ENCODE results near the gene C10orf95.
"Not testable (repeated sequence)": the region's sequence is repeated elsewhere in the genome, so short reads cannot be mapped to it uniquely, and the experiment has no call there.

C10orf95 gene

DNA sequence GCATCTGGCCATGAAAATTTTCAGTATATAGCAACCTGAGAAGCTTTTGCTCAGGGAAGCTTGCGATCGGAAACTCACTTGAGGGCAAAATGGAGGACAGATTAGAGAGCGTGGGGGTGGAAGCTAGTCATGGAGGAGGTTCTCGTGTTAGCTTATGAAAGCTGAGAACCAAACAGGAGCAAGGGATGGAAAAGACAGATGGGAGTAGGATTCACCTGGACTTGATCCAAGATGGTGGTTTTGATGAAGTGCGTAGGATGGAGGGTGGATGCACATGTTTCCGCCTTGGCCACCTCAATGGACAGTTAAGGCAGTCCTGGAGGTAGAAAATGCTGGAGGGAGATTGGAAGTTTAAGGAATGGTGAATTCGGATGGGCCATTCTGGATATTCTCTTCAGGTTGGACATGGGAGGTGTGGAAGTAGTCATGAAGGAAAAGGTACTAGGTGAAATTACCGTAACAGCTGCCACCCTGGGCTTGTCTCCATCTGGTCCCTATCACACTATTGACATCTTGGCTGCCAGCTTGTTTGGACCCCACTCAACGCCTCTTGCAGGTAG, 6.3 kb upstream of the C10orf95 start:
- H3K4me3 Mint-ChIP-seq: no peak overlapping the region
- no peak for DNase-seq
- H3K36me3 Mint-ChIP-seq: peaks cover 21% of the 10 kb centered on the region
- H3K27me3 Mint-ChIP-seq: peaks cover 9% of the 10 kb centered on the region
- peaks cover 36% of the 10 kb centered on the region for H3K4me1 Mint-ChIP-seq
- no peak overlapping the region for H3K27ac Mint-ChIP-seq
- CTCF ChIA-PET: no interaction called here
- H3K9me3 Mint-ChIP-seq: no peaks in the 10 kb centered on the region

DNA sequence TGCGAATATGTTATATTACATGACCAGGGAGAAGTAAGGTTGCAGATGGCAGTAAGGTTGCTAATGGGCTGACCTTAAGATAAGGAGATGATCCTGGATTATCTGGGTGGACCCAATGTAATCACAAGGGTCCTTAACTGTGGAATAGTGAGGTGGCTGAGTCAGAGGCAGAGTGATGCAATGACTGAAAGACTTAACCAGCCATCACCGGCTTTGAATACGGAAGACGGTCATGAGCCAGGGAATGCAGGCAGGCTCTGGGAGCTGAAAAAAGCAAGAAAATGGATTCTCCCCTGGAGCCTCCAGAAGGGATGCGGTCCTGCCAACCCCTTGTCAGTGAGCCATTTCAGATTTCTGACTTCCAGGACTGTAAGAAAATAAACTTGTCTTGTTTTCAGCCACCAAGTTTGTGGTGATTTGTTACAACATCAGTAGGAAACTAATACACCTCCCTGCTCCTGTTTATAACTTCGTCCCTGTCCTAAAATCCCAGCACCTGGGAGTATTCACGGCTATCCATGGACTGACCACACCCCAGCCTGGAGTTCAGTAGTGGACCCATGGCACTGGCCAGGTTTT, 4.6 kb upstream of the C10orf95 start:
- no peak overlapping the region for H3K4me3 Mint-ChIP-seq
- peaks cover 33% of the 10 kb centered on the region for H3K4me1 Mint-ChIP-seq
- DNase-seq: no peak
- H3K27me3 Mint-ChIP-seq: no peaks in the 10 kb centered on the region
- H3K36me3 Mint-ChIP-seq: peaks cover 30% of the 10 kb centered on the region
- CTCF ChIA-PET: no interaction called here
- no peak overlapping the region for H3K27ac Mint-ChIP-seq
- no peaks in the 10 kb centered on the region for H3K9me3 Mint-ChIP-seq

DNA sequence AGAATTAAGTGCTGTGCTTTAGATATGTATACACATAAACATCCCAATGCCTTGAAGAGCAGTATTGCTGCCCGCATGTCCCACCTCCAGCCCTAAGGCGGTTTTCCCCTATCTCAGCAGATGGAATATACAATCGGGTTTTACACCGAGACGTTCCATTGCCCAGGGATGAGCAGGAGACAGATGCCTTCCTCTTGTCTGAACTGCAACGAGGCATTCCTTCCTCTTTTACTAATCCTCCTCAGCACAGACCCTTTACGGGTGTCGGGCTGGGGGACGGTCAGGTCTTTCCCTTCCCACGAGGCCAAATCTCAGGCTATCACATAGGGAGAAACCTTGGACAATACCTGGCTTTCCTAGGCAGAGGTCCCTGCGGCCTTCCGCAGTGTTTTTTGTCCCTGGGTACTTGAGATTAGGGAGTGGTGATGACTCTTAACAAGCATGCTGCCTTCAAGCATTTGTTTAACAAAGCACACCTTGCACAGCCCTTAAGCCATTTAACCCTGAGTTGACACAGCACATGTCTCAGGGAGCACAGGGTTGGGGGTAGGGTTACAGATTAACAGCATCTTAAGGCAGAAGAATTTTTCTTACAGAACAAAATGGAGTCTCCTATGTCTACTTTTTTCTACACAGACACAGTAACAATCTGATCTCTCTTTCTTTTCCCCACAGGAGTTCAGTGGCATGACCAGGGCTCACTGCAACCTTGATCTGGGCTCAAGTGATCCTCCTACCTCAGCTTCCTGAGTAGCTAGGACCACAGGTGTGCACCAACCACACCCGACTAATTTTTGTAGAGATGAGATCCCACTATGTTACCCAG, 3.5 kb upstream of the C10orf95 start:
- DNase-seq, H3K4me3 Mint-ChIP-seq, H3K9me3 Mint-ChIP-seq, CTCF ChIA-PET, H3K27me3 Mint-ChIP-seq, H3K27ac Mint-ChIP-seq: not testable (repeated sequence)
- peaks cover 26% of the 10 kb centered on the region for H3K4me1 Mint-ChIP-seq
- H3K36me3 Mint-ChIP-seq: peaks cover 30% of the 10 kb centered on the region

DNA sequence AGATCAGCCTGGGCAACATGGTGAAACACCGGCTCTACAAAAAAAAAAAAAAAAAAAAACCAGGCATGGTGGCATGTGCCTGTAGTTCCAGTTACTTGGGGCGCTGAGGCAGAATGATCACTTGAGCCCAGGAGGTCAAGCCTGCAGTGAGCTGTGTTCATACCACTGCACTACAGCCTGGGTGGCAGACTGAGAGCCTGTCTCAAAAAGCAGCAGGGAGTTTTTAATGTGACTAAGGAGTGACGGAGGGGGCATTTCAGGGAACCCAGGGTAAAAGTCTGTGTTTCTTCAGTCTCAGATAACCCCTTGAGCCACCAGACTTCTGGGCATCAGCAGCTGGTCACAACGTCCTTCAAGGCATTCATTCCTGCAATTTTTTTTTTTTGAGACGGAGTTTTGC, 2.2 kb upstream of the C10orf95 start:
- no peaks in the 10 kb centered on the region for H3K27me3 Mint-ChIP-seq
- CTCF ChIA-PET: interaction anchor here (1.0 kb wide), 3 partner anchors 26 to 233 kb away, joined by 3 to 5 read pairs (median 3); no protein-coding TSS in a partner anchor
- peaks cover 32% of the 10 kb centered on the region for H3K36me3 Mint-ChIP-seq
- peaks cover 35% of the 10 kb centered on the region for H3K4me1 Mint-ChIP-seq
- no peaks in the 10 kb centered on the region for H3K9me3 Mint-ChIP-seq
- no peak for DNase-seq
- no peak overlapping the region for H3K4me3 Mint-ChIP-seq
- H3K27ac Mint-ChIP-seq: no peak overlapping the region

DNA sequence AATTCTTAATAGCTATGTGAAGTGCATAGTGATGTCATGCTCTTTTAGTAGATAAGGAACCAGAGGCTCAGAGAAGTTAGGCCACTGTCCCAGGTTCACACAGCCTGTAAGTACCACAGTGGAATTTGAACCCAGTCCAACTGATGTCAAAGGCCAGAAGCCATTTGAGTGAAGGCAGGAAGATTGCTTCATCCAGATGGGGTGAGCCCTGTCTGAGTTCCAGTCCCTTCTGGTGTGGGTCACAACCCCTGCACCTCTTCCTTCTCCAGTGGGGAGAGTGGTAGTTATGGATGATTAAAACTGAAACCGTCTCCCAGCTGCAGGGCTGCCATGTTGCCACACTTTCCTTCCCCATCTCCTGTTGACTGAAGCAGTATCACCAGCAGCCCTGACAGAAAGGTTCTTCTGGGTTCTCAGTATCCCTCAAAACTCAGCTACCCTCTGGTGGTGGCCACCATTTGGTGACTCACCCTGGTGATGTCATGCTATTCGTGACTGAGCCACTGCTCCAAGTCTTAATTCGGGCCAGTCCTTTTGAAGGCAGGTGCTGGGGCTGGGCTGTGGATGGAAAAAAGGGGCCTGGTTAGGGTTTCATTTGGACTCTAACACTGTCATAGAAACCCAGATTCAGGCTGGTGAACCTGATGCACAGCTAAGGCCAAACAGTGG, 1.5 kb upstream of the C10orf95 start:
- no peaks in the 10 kb centered on the region for H3K27me3 Mint-ChIP-seq
- H3K9me3 Mint-ChIP-seq: no peaks in the 10 kb centered on the region
- H3K4me3 Mint-ChIP-seq: peak overlapping the region; percentile 13
- peaks cover 32% of the 10 kb centered on the region for H3K36me3 Mint-ChIP-seq
- CTCF ChIA-PET: interaction anchor here (1.0 kb wide), 3 partner anchors 27 to 232 kb away, joined by 3 to 5 read pairs (median 3); no protein-coding TSS in a partner anchor
- peaks cover 38% of the 10 kb centered on the region for H3K4me1 Mint-ChIP-seq
- DNase-seq: peak; percentile 56
- peak overlapping the region; percentile 47 for H3K27ac Mint-ChIP-seq

DNA sequence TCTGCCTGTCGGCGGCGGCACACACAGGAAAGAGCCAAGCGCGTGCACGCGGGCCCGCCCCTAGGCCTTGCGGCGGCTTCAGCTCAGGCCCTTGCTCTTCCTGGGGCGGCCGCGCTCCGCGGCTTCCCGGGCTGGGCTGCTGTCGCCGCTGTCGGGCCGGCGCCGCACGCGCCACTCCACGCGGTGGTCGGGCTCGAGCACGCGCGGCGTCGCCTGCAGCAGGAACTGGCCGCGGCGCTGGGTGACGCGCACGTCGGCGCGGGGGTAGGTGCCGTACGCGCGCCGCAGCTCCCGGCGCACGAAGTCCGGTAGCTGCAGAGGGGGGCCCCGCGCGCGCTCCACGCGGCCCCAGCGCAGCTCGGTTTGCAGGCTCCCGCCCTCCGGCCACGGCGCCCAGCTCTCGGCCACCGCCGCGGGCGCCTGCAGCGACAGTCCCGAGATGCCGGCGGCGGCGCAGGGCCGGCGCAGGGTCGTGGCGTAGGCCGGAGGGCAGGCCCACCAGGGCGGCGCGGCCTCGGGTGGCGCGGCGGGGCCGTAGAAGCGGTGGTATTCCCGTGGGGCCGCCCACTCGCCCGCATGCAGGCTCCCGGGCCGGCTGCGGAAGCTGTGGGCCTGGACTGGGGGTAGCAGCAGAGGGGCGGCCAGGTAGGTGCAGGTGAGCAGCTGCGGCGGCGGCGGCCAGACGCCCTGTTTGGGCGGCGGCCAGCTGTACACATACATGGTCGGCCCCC, 804 bp downstream of the C10orf95 start:
- Mint-ChIP-seq H3K36me3 (peaks cover 20% of the 10 kb centered on the region), H3K27ac (peak overlapping the region; percentile 97)

DNA sequence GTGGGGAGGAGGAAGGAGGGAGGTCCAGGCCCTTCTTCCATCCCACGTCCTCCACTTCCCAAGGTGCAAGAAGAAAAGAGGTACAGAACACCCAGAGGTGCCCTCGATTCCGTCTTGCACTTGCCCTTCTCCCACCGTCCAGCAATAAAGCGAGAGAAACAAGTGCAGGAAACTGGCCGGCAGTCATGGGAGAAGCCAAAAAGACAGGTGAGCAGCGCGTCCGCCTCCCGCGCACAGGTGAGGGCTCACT, 1.3 kb downstream of the C10orf95 start:
- no peak for DNase-seq
- peak overlapping the region; percentile 95 for H3K4me3 Mint-ChIP-seq
- H3K4me1 Mint-ChIP-seq: peaks cover 38% of the 10 kb centered on the region
- no peaks in the 10 kb centered on the region for H3K9me3 Mint-ChIP-seq
- no peaks in the 10 kb centered on the region for H3K27me3 Mint-ChIP-seq
- peaks cover 17% of the 10 kb centered on the region for H3K36me3 Mint-ChIP-seq
- peak overlapping the region; percentile 97 for H3K27ac Mint-ChIP-seq
- CTCF ChIA-PET: interaction anchor here (0.6 to 2.2 kb wide), 5 partner anchors 9 to 311 kb away, joined by 3 to 9 read pairs (median 3); no protein-coding TSS in a partner anchor

More for the DNA sequence above, 804 bp downstream of the C10orf95 start:
- Mint-ChIP-seq H3K27me3 (no peaks in the 10 kb centered on the region), H3K4me3 (peak overlapping the region; percentile 95), H3K4me1 (peaks cover 41% of the 10 kb centered on the region), H3K9me3 (no peaks in the 10 kb centered on the region)
- CTCF ChIA-PET: interaction anchor here (0.6 to 2.2 kb wide), 10 partner anchors 9 to 311 kb away, joined by 3 to 9 read pairs (median 3); partner anchors contain the start of genes CUEDC2 and FBXL15
- peak; percentile 94 for DNase-seq

DNA sequence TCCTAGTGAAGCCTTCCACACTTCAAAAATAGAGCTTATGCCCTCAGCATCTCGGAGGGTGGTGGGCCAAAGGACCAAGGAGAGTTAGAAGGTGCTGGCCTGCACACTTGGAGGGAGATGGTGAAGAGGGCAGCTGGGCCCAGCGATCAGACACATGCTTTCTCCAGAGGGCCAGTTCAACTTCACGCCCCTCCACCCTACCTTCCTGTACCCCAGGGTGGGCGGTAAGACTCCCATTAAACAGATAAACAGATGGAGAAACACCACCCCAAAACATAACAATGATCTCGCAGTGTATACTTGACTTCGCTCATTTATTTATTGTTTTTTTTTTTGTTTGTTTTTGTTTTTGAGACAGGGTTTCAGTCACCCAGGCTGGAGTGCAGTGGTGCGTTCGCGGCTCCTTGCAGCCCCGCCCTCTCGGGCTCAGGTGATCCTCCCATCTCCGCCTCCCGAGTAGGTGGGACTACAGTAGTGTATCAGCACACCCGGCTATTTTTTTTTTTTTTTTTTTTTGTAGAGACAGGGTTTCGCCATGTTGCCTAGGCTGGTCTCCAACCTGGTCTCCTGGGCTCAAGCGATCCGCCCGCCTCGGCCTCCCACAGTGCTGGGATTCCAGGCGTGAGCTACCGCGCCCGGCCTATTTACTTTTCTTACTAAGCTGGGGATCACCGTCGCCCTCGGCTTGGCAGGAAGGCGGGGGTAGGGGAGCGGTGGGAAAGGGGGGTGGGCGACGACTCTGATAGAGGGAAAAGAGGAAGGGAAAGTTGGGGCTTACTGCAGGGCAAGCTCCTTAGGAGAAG, 1.8 kb downstream of the C10orf95 start:
- Mint-ChIP-seq H3K27me3 (no peaks in the 10 kb centered on the region), H3K9me3 (no peaks in the 10 kb centered on the region), H3K4me1 (peaks cover 40% of the 10 kb centered on the region), H3K27ac (peak overlapping the region; percentile 97), H3K4me3 (peak overlapping the region; percentile 95), H3K36me3 (peaks cover 17% of the 10 kb centered on the region)
- DNase-seq: peak; percentile 93
- CTCF ChIA-PET: interaction anchor here (0.7 to 2.2 kb wide), 5 partner anchors 9 to 310 kb away, joined by 3 to 9 read pairs (median 3); no protein-coding TSS in a partner anchor

DNA sequence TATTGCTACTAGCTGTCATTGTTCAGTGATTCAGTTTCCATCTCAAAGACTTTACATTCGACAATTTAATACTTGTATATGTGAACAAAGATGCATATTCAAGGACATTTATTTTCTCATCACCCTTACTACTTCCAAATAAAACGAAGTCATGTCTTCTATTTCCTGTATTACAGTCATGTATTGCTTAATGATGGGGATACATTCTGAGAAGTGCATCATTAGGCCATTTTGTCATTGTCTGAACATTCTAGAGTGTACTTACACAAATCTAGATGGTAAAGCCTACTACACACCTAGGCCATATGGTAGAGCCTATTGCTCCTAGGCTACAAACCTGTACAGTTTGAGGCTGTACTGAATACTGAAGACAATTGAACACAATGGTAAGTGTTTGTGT, 6.5 kb downstream of the C10orf95 start:
- Mint-ChIP-seq H3K36me3 (peaks cover 2% of the 10 kb centered on the region), H3K27me3 (no peaks in the 10 kb centered on the region), H3K9me3 (no peaks in the 10 kb centered on the region), H3K4me3 (no peak overlapping the region), H3K27ac (no peak overlapping the region), H3K4me1 (peaks cover 23% of the 10 kb centered on the region)
- CTCF ChIA-PET: no interaction called here
- DNase-seq: no peak

DNA sequence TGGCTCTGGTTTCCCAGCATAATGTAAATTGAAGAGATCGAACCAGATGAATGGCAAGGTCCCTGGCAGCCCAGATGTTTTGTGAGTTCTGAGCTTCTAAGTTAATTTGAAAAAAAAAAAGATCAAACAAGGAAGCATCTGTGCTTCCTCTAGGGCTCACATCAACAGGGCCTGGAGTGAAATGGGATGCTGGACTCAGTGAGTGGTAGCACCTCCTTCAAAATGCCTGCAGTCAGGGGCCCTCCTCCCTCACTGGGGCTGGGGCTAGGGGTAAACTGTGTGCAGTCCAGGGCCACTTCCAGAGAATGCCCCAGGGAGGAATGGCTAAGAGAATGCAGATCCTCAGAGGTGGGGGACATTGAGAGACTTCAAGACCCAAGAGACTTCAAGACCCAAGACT, 13.0 kb downstream of the C10orf95 start:
- H3K4me3 Mint-ChIP-seq: peak overlapping the region; percentile 79
- H3K27ac Mint-ChIP-seq: no peak overlapping the region
- no peaks in the 10 kb centered on the region for H3K27me3 Mint-ChIP-seq
- DNase-seq: no peak
- CTCF ChIA-PET: no interaction called here
- no peaks in the 10 kb centered on the region for H3K9me3 Mint-ChIP-seq
- peaks cover 21% of the 10 kb centered on the region for H3K36me3 Mint-ChIP-seq
- H3K4me1 Mint-ChIP-seq: peaks cover 52% of the 10 kb centered on the region

DNA sequence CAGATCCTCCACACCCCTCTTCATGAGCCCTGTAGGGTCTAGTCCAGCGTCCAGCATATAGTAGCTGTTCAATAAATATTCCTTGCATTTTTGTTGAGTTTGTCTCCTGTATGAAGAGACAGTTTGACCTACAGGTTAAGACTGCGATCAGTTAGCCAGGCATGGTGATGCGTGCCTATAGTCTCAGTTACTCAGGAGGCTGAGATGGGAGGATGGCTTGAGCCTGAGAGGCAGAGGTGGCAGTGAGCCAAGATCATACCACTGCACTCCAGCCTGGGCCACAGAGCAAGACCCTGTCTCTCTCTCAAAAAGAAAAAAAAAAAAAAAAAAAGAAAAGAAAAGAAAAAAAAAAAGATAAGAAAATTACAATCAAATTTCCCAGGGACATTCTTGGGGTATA, 13.8 kb downstream of the C10orf95 start:
- CTCF ChIA-PET: interaction anchor here (1.6 to 2.7 kb wide), 2 partner anchors 146 to 208 kb away, joined by 4 to 7 read pairs; no protein-coding TSS in a partner anchor
- Mint-ChIP-seq H3K27me3 (peaks cover 4% of the 10 kb centered on the region), H3K36me3 (peaks cover 21% of the 10 kb centered on the region), H3K4me3 (peak overlapping the region; percentile 79), H3K9me3 (no peaks in the 10 kb centered on the region), H3K4me1 (peaks cover 61% of the 10 kb centered on the region), H3K27ac (peak overlapping the region; percentile 77)
- DNase-seq: no peak

DNA sequence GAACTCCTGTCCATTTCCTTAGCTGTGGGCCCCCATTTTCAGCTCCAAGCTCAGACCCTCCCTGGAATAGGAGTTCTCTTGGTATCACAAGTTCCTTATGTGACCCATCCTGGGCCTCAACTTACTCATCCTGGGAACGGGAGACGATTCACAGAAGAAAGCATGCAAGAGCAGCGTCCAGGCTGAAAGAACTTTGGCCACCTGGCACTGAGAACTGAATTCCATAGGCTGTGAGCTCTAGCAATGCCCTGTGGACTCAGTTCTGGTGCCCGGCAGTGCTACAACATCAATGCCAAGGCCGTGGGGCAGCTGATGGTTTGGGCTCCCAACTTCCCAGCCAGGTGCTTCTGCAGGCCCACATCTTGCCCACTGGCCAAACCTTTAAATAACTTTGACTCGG, 15.0 kb downstream of the C10orf95 start:
- peak overlapping the region; percentile 79 for H3K4me3 Mint-ChIP-seq
- peak overlapping the region; percentile 93 for H3K27ac Mint-ChIP-seq
- peaks cover 4% of the 10 kb centered on the region for H3K27me3 Mint-ChIP-seq
- H3K36me3 Mint-ChIP-seq: peaks cover 25% of the 10 kb centered on the region
- CTCF ChIA-PET: interaction anchor here (0.9 to 2.9 kb wide), 6 partner anchors 15 to 207 kb away, joined by 3 to 10 read pairs (median 4); no protein-coding TSS in a partner anchor
- no peak for DNase-seq
- H3K9me3 Mint-ChIP-seq: no peaks in the 10 kb centered on the region
- H3K4me1 Mint-ChIP-seq: peaks cover 64% of the 10 kb centered on the region

Measured in activated naive CD4-positive, alpha-beta T cell treated with anti-CD3 and anti-CD28 coated beads, Interleukin-2, amount 10 ng/mL, durations not matched to agents 7 days and 5 days (primary cell).